HG03342 (cell line): Measurements from ENCODE around the gene TMEM79.

ENCODE experiments used
- ATAC-seq: cut with Tn5 transposase; IDR thresholded peaks from one replicate; pipeline ENCODE4 v1.9.1; 2021; ENCODE audit warnings: mild to moderate bottlenecking, moderate library complexity; ENCODE audit not compliant: unreplicated experiment

TMEM79 gene

DNA sequence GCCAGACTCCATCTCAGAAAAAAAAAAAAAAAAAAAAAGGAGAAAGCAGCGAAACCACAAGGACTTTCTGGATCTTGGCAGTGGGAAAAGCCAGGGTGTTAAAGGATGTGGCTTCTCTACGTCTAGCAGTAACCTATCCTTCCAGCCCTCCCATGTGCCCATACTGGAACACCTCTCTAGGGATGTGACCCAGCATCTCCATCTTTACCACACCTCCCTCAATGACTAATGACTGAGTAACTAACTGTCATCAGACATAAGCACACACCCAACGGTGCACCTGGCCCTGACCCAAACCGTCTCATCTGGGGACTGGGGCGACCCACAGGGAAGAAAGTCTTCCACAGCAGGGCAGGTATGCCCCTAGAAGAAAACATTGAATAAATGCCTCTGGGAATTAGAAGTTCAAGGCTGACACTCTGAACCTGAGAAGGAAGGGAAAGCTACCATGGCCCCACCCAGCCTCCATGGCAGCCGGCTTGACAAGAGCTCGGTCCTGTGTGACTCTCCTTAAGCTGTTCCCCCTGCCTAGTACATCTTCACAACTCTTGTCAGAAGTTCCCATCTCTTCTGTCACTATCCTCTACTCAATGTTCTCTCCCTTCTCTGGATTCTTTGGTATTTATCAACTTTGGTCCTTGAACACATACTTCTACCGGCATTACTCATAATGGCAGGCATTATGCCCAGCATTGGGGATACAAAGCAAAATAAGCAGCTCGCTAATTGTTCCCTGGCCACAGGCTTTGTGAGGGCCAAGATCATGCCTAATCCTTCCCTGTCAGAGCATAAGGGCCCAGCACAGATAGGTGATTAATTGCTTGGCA lies 21.5 kb upstream of the TMEM79 start:
- ATAC-seq: no peak

- ATAC-seq: no peak
These were observed 20.9 kb upstream of the TMEM79 start for GRCh38 chr1:156263288-156263655.

- no peak for ATAC-seq
These were observed 18.1 kb upstream of the TMEM79 start for GRCh38 chr1:156266051-156266450.

DNA sequence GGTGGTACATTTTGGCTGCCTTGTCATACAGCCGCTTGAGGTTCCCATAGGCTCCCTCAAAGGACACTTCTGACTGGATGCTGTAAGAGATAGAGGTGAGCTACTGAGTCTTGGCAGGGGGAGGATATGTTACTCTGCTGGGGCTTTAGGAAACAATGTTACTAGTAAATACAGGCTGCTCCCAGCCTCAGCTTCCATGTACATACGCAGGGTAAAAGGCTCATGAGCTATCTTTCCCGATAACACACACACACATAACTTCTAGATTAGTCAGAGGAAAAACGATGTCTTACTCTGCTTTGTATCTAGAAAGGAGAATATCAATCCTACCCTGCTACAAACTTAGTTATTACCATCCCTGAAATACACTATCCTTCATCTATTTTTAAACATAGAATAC lies 15.8 kb upstream of the TMEM79 start:
- no peak for ATAC-seq

DNA sequence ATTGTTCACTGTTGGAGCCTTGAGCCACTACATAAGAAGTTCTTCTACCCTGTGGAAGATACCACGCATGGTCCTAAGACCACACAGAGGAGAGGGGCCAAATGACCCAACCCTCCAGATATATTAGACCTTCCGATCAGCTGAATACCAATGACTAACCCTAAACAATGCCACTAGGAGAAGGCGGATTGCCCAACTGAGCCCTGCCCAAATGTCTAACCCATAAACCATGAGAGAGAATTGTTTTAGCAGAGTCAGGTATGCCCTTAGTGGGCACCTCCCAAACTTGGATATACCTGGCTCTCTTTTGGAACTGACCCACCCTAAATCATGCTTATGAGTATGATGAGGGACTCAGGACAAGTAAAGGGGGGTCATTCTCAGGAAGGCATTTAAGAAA lies 13.8 kb upstream of the TMEM79 start:
- no peak for ATAC-seq

DNA sequence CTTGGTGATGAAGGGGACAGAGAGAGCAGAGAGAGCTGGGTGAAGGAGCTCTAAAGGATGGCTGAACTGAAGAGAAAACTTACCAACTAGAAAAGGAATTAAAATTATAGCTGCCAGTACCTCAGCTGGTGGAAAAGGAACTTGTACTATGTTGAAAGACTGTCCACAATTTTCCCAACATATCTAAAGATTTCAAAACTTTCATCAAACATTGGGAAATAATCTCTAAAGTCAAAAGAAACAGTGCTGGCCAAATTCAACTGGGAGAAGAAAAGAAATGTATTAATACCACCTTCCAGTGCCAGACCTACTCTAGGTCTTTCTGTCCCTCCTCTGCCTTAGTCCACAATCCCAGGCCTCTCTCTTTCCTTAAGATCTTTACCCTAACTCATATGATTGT lies 7.6 kb upstream of the TMEM79 start:
- ATAC-seq: no peak

DNA sequence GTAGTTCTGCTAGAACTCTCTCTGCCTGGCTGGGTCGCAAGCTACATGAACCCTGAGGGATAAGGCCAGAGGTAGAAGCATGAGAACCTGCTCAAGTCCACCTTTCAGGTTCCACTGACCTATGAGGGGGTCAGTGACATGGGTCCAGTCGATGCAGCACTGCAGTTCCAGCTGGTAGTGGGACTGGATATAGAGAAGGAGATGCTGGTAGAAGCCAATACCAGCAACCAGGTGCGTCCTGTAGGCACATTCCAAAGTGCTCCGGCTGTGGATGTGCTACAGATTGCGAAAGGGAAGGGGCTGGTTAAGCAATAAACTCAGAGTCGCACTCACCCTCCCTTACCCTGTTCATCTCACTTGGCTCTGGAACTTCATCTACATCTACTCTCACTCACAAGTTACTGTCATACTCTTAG lies 7.2 kb upstream of the TMEM79 start:
- ATAC-seq: no peak

GRCh38 chr1:156279837-156280236 lies 4.3 kb upstream of the TMEM79 start:
- ATAC-seq: no peak

DNA sequence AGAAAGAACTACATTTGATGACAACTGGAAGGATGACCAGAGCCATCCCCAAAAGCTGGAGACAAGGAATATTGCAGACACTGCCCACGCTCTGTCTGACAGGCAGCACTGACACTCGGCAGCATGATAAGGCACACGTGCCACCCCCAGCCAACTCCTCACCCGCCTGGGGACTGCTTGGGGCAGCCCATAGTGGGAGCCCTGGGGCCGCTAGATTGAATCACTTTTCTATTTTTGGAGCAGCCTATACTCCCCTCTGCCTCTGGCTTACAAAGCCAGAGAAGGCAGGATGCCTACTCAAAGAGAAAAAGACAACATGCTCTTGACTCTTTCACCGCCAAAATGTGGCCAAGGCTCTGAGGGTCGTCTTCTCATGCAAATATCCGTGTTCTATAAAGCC lies 2.8 kb upstream of the TMEM79 start:
- ATAC-seq: peak; percentile 44

DNA sequence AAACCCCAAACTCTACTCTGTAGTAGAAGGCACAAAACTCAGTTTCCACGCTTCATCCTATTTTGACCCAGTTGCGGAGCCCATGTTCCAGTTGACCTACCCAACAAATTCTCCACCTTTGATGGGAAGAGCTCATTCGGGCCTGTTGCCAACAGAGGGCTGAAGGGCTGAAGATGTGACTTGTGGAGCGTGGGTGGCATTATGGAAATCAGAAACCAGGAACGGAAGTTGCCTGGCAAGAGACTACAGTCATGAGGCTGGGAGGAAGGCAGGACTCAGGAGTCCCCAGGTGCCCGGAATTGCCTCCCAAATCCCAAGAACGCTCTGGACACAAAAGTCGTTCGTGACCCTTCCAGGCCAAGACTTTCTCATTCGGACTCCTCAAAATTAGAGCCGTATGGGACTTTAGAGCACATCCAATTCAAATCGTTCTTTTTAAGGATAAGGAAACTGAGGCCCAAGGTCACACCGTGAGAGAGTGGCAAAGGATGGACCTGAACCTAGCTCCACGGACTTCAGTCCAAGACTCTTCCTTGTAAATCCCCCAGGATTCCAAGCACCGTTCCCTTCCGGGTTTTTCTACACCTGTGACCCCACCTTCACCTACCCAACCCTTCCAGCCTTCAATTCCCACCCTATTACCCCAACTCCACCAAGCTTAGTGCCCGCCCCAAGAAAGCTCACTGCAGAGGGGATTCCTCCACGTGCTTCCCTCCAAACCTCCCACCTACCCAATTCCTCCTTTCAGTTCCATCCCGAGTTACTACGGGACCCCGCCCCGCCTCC lies 2.2 kb upstream of the TMEM79 start:
- ATAC-seq: no peak

DNA sequence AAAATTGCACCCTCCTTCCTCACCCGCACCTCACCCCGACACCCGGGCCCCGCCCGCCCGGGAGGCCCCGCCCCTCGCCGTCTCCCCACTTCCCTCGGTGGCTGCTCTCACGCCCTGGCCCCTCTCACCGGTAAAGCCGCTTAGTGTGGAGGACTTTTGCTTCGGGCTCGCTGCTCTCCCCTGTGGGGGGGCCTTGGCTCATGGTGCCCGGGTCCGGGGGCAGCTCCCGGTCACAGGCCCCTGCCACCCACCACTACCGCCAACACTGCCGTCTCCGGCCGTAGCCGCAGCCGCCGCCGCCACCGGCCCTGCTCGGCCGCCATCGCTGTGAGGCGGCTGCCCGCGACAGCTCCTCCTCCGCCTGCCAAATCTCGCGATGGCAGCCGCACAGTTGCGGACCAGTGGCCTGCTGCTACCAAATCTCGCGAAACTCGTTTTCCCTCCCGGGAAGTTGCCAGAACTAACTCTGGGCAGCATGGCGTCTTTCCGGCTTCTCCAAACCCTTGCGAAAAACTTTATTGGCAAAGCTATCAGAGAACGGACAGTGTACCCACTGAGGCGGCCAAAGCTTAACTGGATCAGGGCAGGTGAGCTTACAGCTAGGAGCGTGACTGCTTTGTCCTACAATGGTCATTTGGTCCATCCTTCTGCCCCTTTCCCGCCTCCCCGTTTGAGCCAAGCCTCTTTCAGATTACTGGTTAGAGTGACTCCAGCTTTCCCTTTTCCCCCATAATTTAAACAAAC lies 1.5 kb upstream of the TMEM79 start, which contains the start of gene SMG5:
SMG5 (minus strand) TSS at position 347 of the 744 bp plus-strand sequence; CDS start at position 202, 145 bp downstream.
- peak; percentile 80 for ATAC-seq

GRCh38 chr1:156283521-156283920 lies 604 bp upstream of the TMEM79 start:
- ATAC-seq: no peak

GRCh38 chr1:156284757-156285156 lies 632 bp downstream of the TMEM79 start:
- ATAC-seq: no peak

GRCh38 chr1:156285437-156285836 lies 1.3 kb downstream of the TMEM79 start:
- no peak for ATAC-seq

DNA sequence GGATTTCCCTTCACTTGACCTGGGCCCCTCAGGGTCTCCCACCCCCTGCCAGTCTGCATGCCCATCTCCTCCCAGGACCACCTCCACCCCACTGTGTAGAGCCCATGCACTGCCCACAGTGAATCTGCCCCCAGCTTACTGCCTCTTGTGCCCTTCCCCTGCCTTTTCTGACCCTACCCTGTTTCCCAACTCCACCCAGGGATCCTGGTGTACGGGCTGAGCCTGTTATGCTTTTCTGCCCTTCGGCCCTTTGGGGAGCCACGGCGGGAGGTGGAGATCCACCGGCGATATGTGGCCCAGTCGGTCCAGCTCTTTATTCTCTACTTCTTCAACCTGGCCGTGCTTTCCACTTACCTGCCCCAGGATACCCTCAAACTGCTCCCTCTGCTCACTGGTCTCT lies 1.9 kb downstream of the TMEM79 start:
- no peak for ATAC-seq

DNA sequence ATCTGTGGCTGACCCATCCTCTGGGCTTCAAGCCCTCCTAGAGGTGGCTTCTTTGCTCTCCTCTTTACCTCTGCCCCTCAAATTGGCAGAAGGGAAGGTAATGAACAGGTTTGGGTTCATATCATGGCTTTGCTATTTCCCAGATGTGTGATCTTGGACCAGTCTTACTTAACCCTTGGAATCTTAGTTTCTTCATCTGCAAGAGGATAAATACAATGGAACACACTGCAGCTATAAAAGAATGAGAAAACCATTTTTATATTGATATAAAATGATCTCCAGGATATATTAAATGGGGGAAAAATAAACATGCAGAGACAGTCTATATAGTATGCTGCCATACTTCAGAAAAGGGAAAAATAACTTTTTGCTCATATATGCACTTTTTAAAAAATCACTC lies 5.7 kb downstream of the TMEM79 start:
- ATAC-seq: no peak

DNA sequence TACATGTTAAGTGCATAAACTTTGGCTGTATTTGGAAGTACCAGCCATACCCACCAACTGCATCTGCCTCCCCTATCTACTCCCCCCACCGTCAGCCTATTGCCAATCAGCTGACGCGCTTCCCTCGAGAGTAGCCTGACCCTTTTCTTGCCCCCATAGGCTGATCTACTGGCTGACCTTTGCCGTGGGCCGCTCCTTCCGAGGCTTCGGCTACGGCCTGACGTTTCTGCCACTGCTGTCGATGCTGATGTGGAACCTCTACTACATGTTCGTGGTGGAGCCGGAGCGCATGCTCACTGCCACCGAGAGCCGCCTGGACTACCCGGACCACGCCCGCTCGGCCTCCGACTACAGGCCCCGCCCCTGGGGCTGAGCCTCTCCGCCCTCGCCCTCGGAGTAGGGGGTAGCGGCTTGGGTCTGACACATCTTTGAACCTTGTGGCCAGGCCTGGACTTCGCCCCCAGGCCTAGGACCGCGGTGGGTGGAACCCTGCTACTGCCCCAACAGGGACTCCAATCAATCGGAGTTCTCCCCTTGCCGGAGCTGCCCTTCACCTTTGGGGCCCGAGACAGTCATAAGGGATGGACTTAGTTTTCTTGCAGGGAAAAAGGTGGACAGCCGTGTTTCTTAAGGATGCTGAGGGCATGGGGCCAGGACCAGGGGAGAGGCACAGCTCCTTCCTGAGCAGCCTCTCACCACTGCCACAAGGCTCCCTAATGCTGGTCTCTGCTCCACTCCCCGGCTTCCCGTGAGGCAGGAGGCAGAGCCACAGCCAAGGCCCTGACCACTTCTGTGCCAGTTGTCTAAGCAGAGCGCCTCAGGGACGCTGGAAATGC lies 7.3 kb downstream of the TMEM79 start:
- no peak for ATAC-seq

DNA sequence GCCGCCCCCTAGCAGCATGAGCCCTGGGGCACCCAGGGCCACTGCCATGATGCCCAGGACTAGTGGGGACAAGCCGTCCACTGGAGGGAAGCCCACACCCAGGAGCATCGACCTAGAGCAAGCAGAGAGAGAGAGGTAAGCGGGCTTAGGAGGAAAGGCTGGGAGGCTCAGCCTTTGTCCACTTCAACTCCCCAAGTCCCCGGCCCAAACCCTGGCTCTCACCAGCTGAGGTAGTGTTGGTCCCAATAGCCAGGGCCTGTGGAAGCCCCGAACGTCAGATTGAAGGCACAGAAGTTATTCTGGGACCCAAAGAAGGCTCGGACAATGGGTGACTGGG lies 8.9 kb downstream of the TMEM79 start:
- ATAC-seq: no peak

DNA sequence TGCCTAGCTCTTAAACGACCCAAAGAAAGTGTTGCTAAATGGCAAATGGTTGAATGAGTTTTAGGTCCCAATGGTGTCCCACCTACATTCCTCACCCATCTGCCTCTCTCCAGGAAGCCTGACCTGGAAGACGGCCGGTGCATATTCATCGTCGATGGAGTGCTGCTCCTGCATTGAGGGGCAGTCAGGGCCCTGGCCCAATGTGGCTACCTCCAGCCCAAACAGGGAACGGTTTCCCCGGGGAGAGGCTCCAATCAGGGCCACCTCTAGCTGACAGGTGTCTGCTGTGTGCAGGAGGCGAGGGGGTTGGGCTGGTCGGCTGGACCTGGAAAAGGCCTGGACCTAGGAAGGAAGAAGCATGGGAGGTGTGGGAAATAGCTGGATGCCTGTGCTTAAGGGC lies 9.8 kb downstream of the TMEM79 start:
- no peak for ATAC-seq

GRCh38 chr1:156295391-156295947 lies 11.3 kb downstream of the TMEM79 start, which contains the start of gene GLMP:
GLMP (minus strand) TSS chr1:156295679; CDS start chr1:156295645, 34 bp downstream.
- ATAC-seq: no peak
